Measurements from ENCODE around the gene MAP2K3. TPM values are rescaled to one million over a fixed set of nuclear protein-coding genes. Genes with fewer than 3 reads are reported as not detected.

Gene MAP2K3
- 10 to 100 TPM; 20.6 to 31.8 (median 24.0) TPM for polyA plus RNA-seq (ENCODE audit: insufficient read length in 10 of 10)
- long read RNA-seq, donor 1, partial matches to known transcripts: 0 of 4 reads
- long read RNA-seq, donor 1, other reads (novel, unspliced or antisense): 0 of 4 reads
- long read RNA-seq, donor 2, partial matches to known transcripts: 0 of 2 reads
- long read RNA-seq, donor 2, other reads (novel, unspliced or antisense): 0 of 2 reads
- long read RNA-seq, donor 3: 0 reads
- long read RNA-seq, donor 4, partial matches to known transcripts: 0 of 5 reads
- long read RNA-seq, donor 4, other reads (novel, unspliced or antisense): 0 of 5 reads
- long read RNA-seq, donor 5, transcript MAP2K3-202 (12 exons, 2,303 nt): major isoform, 5 of 7 reads
- long read RNA-seq, donor 5, partial matches to known transcripts: 0 of 7 reads
- long read RNA-seq, donor 5, other reads (novel, unspliced or antisense): 0 of 7 reads
- long read RNA-seq, donor 6, transcript MAP2K3-202 (12 exons, 2,303 nt): major isoform, 8 of 8 reads
- long read RNA-seq, donor 6, partial matches to known transcripts: 0 of 8 reads
- long read RNA-seq, donor 6, other reads (novel, unspliced or antisense): 0 of 8 reads
- long read RNA-seq, donor 7, partial matches to known transcripts: 0 of 3 reads
- long read RNA-seq, donor 7, other reads (novel, unspliced or antisense): 0 of 3 reads
- long read RNA-seq, donor 8, partial matches to known transcripts: 0 of 2 reads
- long read RNA-seq, donor 8, other reads (novel, unspliced or antisense): 0 of 2 reads
- long read RNA-seq, donor 9, partial matches to known transcripts: 0 of 2 reads
- long read RNA-seq, donor 9, other reads (novel, unspliced or antisense): 0 of 2 reads

DNA sequence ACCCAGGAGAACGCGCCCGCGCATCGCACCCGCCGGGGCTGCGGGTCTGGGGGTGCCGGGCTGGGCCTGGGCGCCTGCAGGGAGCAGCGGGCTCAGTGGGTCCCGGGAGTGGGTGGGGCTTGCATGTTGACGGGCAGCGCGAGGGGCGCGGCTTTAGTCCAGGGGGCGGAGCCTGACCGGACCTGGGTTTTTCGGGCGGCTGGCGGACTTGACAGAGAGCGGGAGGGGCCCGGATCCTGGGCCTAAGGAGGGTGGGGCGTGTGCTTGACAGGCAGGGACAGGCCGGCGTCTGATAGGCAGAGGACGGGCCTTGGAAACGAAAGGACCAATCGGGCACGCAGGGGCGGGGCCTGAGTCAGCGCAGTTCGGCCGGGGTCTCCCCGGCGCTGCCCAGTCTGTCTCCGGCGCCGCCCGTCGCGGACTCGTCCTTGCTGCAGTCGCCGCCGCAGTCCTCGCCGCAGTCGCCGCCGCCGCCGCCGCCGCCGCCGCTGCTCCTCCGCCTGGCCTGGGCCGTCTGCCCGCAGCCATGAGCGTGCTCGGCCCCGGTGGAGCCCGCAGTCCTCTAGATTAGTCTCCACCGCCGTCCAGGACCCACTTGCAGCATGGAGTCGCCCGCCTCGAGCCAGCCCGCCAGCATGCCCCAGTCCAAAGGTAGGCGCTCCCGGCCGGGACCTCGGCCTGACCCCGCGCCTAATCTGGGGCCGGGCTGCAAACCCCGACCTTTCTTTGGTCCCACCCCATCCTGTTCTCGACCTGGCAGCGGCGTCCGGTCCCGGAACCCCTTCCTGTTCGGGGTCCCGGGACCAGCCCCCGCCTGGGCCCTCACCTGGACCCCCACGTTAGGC is at the start of gene MAP2K3:
MAP2K3 (plus strand) TSS at position 393 of the 845 bp plus-strand sequence; CDS start at position 603, 210 bp downstream.
- peak; percentile 98 to 99 (median 99) for DNase-seq

DNA sequence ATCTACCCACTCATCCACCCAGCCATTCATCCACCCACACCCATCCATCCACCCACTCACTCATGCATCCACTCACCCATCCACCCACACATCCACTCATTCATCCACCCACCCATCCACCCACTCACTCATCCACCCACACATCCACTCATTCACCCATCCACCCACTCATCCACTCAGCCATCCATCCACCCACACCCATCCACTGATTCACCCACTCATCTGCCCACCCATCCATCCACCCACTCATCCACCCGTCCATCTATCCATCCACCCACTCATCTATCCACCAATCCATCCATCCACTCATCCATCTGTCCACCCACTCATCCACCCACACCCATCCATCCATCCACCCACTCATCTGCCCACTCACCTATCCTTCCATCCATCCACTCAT is 48.6 kb upstream of the MAP2K3 start:
- DNase-seq: no peak

DNA sequence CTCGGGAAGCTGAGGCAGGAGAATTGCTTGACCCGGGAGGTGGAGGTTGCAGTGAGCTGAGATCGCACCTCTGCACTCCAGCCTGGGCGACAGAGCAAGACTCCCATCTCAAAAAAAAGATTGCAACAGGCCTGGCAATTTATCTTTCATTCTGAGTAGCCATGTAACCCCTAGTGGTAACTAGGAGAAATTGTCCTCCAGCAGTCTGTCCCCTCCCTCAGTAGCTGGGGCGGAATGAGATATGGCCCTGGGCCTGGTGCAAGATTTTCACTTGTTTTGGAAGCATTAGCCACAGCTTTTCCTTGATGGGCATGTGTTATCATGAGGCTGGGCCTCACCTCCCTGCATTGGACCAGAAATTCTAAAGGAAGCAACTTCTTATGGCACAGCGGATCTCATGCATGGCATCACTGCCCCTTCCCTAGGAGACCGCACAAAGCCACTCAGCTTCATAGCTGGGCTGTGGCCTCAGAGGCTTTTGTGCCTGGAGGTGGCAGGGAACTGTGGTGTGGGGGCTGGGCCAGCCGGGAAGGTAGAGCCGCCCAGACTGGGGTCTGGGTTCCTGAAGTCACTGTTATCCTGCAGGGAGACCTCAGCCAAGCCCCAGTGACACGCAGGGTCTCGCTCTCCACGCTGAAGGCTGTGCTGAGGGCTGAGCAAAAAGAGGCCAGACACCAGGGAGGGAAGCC is 44.7 kb upstream of the MAP2K3 start:
- DNase-seq: no peak

DNA sequence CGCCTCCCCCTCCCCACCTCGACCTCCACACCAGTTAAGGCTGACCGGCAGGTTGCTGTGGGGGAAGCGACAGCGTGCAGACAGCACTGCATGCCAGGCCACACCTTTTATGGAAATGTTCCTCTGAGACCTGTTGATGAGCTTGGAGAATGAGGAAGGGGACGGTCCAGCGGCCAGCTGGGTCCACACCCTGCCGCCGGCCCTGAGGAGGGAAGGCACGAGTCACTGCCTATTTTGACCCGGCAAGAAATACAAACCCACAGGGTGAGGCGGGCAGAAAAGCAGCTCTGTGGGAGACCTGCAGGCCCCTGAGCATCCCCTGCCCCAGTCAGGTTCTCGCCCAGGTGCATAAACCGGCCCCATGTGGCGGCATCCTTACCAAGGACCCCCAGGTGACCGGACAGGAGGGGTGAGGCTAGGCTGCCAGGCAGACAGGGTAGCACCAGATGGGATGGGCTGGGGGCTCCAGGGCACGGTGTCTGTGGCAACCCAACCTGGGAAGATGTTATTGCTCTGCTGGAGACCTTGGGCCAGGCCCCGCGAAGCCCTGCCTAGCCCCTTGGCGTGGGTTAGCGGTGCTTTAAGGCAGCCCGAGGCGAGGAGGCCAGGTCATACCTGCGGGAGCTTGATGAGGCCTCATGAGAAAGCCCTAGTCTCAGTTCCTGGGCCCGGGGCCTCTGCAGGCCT is 44.0 kb upstream of the MAP2K3 start:
- DNase-seq: no peak

DNA sequence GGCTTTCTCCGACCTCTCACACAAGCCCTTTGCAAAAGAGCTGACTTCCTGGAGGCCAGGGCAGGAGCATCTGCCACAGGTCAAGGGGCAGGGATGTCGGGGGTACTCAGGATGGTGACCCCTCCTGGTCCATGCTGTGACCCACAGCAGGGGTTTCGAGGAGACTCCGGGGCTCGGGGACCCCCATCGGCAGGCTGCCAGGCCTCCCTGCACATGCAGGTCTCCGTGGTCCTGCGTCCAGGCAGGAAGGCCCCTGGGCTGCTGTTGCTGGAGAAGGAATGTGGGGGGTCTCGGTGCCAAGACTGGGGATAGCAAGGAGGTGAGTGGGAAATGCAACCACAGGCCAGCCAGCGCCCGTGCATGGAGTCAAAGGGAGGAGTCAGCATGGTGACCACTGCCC is 42.9 kb upstream of the MAP2K3 start:
- DNase-seq: no peak

DNA sequence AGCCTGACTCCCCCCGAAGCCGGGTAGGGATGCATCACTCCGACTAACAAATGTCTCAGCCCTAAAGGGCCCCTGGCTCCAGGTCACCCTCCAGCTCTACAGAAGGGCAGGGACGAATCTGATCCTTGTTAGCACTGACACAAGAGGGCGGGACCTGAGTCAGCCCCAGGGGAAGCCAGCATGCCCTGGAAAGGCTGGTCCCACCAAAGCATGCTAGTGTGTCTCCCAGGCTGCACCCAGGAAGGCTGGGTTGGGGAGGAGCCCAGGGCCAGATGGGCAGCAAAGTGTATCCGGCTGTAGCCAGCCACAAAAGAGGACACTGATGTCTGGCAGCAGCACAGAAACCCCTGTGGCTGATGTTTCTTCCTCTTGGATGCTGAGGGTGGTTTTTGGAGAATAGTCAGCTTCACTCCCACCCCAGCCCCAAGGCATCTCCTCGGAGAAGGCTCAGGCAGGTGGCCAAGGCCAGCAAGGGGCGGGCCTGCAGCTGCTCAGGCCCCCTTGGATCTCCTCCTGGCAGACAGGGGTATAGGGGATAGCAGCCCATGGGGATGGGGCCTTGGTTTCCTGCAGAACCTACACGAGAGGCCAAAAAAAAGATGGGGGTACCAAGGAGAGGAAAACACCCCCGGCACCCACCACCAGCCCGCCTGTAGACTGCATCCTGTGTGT is 42.3 kb upstream of the MAP2K3 start:
- DNase-seq: peak in 1 of 3 donors; percentile 41

DNA sequence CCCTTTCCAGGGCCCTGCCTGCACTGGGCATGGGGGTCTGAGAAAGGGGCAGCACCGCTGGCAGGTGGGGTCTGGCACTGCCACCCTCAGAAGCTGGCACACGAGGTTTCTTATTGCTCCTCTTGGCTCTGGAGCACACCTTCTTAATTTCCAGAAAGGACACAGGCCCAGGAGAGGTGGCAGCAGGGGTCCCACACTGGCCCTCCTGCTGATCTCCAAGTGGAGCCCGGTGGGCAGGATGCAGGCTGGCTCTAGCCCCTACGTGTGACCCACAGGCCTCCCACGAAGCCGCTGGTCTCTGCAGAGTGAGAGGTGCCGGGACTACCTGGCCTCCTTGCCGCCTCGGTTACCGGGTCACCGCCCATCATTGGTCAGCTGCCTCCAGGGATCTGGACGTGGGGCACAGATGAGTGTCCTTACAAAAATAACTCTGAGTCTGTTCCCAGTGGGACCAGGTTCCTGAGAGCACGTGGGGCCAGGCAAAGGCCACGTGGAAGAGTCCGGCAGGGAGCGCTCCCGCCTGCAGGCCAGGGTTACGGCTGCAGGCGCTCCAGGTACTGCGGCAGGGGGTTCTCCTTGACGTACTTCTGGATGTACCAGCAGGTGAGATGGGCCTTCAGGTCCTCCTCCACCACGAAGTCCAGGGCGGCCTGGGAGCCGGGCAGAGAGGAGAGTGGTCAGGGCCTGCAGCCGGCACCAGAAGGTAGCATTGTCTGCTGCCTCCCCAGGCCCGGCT is 41.6 kb upstream of the MAP2K3 start:
- no peak for DNase-seq

DNA sequence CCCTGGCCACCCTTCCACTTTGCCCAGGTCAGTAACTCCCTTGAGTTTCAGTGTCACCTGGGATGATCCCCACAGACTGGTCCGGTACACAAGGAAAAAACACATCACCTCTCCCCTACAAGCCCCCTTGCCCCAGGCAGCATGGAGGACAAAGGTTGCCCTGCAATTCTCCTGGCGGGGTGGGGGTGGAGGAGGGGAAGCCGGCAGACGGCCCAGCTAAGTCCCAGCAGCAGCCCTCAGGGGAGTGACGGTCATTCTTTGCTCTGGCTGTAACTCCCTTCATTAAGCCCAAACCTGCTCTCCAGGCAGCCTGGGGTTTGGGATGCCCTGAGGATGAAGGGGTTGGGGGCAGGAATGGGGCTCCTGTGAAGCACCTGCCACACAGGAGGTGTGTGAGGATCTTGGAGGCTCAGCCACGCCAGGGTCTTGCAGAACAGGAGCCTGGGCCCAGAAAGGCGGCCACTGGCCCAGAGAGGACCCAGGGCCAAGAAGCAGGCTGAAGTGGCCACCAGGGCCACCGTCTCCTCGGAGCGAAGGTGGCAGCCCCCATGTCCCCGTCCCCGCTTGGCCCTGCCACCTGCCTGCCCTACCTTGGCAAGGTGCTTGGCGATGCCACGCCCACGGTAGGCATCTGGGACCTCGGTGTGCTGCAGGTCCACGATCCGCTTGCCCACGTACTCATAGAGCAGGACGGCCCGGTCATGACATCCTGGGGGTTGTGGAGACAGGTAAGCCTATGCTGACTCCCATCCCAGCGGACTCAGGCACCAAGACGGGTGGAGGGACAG is 40.8 kb upstream of the MAP2K3 start:
- no peak for DNase-seq

DNA sequence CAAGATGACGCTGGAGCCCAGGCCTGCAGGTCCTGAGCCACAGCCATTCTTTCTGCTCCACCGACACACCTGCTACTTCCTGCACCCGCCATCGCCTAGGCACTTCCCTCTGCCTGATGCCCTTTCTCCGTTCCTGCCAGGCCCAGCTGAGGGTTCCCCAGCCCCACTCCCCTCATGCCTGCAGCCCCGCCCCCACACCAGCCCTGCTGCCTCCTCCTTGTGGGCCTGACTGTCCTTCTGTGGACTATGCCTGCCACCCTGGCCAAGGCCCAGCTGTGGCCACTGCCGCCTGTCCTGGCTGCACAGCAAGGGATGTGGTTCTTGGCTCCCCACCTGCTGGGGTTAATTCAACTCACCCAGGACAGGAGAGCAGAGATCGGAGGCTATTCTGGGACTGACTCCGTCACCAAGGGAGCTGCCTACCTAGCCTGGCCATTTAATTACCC is 38.8 kb upstream of the MAP2K3 start:
- no peak for DNase-seq

DNA sequence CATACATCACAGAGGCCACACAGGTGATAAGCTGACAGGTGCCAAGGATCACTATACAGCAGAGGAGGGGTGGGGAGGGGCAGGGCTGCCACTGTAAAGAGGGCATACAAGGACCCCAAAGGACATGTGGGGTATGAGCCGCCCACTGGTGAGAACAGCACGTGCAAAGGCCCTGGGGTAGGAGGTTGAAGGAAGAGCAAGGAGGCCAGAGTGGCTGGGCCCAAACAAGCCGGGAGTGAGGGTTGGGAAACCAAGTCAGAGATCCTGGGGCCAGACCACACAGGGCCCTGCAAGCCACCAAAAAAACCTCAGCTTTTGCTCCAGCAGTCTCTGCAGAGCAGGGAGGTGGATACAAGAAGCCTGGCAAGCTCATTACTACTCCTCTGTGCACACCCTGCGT is 37.8 kb upstream of the MAP2K3 start:
- DNase-seq: no peak

DNA sequence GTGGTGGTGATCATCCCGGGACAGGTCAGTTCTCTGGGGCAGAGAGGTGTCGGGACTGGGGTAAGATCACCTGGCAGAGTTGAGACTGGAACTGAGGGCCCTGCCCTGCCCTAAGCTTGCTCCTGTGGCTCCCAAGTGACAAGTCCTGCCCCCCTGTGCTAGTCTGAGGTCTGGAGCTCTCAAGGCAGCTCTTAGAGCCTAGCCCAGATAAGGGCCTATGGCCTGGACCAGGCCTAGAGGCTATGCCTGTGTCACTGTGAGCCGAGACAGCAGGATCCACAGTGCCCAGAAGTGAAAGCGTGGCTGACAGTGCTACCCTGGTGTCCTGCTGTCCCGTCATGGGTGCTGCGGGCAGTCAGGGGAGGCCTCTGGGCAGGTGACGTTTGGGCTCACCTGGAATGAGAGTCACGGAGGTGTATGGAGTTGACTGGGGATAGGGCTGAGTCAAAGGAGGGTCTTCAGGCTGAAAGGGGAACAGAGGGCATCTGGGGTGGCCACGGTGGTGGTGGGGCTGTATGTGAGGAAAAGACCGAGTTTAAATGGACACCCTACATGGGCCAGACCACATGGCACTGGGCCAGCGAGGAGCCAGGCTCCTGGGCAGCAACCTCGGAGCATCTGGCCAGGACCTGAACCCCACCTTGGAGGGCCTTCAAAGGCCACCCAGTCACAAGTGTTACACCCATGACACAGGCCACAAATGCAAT is 36.8 kb upstream of the MAP2K3 start:
- no peak for DNase-seq

DNA sequence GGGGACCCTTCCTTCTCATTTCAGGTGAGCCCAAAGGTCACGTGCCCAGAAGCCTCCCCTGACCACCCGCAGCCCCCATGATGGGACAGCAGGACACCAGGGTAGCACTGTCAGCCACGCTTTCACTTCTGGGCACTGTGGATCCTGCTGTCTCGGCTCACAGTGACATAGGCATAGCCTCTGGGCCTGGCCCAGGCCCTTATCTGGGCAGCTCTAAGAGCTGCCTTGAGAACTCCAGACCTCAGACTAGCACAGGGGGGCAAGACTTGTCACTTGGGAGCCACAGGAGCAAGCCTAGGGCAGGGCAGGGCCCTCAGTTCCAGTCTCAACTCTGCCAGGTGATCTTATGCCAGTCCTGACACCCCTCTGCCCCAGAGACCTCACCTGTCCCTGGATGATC is 36.0 kb upstream of the MAP2K3 start:
- DNase-seq: no peak

DNA sequence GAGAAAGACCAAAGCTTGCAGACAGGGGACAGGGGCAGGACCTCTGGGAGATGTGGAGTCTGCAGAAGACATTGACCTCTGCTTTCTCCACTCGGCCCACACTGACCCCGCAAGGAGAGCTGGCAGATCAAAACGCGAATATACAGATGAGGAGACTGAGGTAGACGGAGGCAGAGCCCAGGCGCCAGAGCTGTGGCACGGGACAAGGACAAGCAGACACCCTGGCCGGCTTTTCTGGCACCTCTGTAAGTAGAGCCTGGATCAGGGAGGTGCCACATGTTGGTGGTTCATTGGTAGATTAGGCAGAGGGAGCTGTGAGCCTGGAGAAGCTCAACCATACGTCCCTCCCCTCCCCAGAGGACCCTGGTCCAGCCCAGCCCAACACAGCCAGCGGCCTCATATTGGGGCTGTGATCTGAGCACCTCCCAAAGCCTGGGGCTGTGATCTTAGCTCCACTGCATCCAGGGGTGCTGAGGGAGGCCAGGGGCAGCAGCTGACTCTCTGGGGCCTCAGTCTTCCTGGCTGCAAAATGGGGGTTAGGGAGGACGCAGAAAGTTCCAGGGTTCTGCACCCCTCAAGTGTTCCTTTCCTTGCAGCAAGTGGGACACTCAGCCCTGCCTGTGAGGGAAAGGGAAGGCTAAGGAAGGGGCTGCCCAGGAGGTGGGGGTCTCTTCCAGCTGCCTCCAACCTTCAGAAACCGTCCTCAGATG is 35.3 kb upstream of the MAP2K3 start:
- no peak for DNase-seq

DNA sequence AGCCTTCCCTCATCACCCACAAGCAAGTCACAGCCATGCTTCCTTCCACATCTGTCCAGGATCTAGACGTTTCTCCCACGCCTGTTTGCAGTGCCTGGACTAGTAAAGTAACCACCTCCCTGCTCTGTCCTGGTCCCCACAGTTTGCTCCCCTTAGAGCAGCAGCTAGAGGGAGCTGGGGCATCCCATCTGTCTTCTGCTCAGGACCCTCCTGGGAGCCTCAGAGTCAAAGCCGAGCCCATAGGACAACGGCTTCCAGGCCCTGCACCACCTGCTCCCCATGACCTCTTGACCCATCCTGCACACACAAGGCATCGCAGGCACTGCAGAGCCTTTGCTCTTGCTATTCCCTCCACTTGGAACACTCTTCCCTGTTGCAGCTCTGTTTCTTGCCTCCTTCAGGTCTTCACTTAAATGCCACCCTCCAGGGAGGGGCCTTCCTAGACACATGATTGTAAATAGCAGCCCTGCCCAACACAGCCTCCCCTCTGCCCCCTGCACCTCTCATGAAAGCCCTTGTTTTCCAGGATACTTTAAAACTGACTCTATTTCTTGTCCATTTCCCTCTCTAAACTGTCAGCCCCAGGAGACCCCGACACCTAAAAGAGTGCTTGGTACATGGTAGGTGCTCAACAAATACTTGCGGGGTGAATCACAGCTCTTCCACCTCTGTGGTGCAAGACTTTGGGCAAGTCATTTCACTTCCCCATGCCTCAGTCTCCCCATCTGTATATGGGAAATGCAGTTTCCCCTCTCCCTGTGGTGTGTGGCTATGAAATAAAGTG is 34.4 kb upstream of the MAP2K3 start:
- no peak for DNase-seq

DNA sequence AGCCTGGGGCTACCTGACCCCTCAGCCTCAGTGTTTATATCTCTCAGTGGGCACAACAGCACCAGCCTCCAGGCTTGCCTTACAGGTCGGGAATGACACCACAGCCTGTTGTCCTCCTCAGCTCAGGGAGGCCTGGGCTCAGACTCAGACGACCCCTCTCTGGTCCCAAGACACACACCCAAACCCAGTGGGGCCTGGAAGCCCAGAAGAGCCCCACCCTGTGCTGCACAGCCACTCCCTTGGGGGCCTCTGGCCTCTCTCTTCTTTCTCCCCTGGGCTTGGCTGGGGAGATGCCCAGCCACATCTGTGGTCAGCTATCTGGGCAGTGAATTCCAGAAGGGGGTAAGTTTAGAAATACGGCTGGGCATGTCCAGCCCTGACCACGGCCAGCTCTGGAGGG is 33.7 kb upstream of the MAP2K3 start:
- no peak for DNase-seq

DNA sequence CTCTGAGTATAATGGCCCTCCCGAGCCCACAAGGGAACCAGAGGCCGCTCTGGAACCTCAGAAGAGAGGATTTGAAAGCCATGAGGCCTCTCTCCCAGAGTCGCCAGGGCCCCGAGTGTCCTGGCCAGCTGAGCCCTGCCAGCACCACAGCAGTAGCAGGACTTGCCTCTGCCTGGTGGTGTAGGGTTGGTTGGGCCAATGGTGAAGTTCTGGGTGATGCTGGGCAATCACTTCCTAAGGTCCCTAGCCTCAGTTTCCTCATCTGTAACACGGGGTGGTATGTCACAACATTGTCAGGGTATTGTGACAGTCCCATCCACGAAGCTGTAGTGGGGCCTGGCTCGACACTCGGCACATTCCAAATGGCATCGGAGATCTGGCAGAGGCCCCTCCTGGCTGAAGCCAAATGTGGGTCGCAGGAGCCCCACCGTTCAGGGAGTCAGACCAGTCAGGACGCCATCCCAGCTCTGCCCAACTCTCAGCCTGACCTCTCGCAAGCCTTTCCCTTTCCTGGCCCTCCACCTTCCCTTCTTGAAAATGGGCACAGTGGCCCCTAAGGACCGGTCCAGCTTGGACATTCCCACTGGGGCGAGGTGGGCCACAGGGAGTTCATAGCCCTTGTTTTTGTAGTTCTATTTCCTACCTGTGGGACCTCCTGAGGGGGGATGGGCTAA is 33.0 kb upstream of the MAP2K3 start:
- DNase-seq: no peak

Data from muscle of back (tissue), 13 donors.